ENCODE measurements around the gene DLD.

- TF ChIP-seq CTCF (conservative IDR thresholded peaks at IDR 0.05) (no peak), ZFX (IDR thresholded peaks at IDR 0.05) (no peak)
Observed at GRCh38 chr7:107870427-107871000, 20.5 kb upstream of the DLD start.
